HepG2 (cell line): ENCODE results near the gene PTPA. TPM values are rescaled to one million over a fixed set of nuclear protein-coding genes. Genes with fewer than 3 reads are reported as not detected.

Experiments
- ARNTL ChIP-seq: sonication (generic); formaldehyde crosslinking; IDR thresholded peaks from 2 replicates; pipeline ENCODE4 v1.4.0; 2020; ENCODE audit warnings: mild to moderate bottlenecking, missing genetic modification reagents
- ATF1 ChIP-seq: IDR thresholded peaks from 2 replicates; pipeline ENCODE4 v1.6.1; 2016; ENCODE audit warnings: mild to moderate bottlenecking, control low read depth
- BORCS8-MEF2B ChIP-seq: sonication (generic); formaldehyde crosslinking; IDR thresholded peaks from 2 replicates; pipeline ENCODE4 v1.8.0; 2022; ENCODE audit warnings: mild to moderate bottlenecking, missing genetic modification reagents
- CHD4 ChIP-seq: fragments of 200-600 bp; sonication (generic); IDR thresholded peaks from 2 replicates; pipeline ENCODE4 v1.7.0; 2017; ENCODE audit warnings: mild to moderate bottlenecking, low read length, borderline replicate concordance
- DMAP1 ChIP-seq: IDR thresholded peaks from 2 replicates; pipeline ENCODE4 v1.6.1; 2016
- ETV6 ChIP-seq: sonication (generic); formaldehyde crosslinking; conservative IDR thresholded peaks from 2 replicates; pipeline ENCODE4 v1.4.0; 2020; ENCODE audit warnings: missing genetic modification reagents
- FOXC1 ChIP-seq: sonication (generic); formaldehyde crosslinking; IDR thresholded peaks from 2 replicates; pipeline ENCODE4 v1.8.0; 2022; ENCODE audit warnings: mild to moderate bottlenecking, missing genetic modification reagents, borderline replicate concordance
- HOXA7 ChIP-seq: sonication (generic); formaldehyde crosslinking; IDR thresholded peaks from 2 replicates; pipeline ENCODE4 v1.8.1; 2022; ENCODE audit warnings: mild to moderate bottlenecking, missing genetic modification reagents, moderate library complexity
- KLF16 ChIP-seq, 2 experiments: sonication (generic) in 1 of 2; formaldehyde crosslinking in 1 of 2; IDR thresholded peaks; 2 replicates each; pipeline versions ENCODE4 v1.6.1 to v1.8.0; 2016 to 2023; ENCODE audit warnings: missing genetic modification reagents in 2 of 2, missing compliant biosample characterization in 1 of 2
- MEF2D ChIP-seq: sonication (generic); formaldehyde crosslinking; IDR thresholded peaks from 2 replicates; pipeline ENCODE4 v1.5.1; 2020; ENCODE audit warnings: mild to moderate bottlenecking, missing genetic modification reagents
- MEIS1 ChIP-seq: sonication (generic); formaldehyde crosslinking; IDR thresholded peaks from 2 replicates; pipeline ENCODE4 v1.9.0; 2021; ENCODE audit warnings: mild to moderate bottlenecking, missing genetic modification reagents, moderate library complexity, borderline replicate concordance
- NPAS2 ChIP-seq: sonication (generic); formaldehyde crosslinking; IDR thresholded peaks from 2 replicates; pipeline ENCODE4 v1.8.0; 2022; ENCODE audit warnings: mild to moderate bottlenecking, missing genetic modification reagents, borderline replicate concordance
- POLR2G ChIP-seq: fragments of 200-400 bp; formaldehyde crosslinking; IDR thresholded peaks from 2 replicates; pipeline ENCODE4 v1.6.1; 2018; ENCODE audit warnings: mild to moderate bottlenecking, low read depth, low read length, moderate library complexity
- PPARG ChIP-seq: conservative IDR thresholded peaks from 2 replicates; pipeline ENCODE4 v1.6.1; 2016; ENCODE audit warnings: missing biosample characterization, missing genetic modification reagents
- TBX2 ChIP-seq: sonication (generic); formaldehyde crosslinking; IDR thresholded peaks from 2 replicates; pipeline ENCODE4 v1.5.0; 2020; ENCODE audit warnings: missing genetic modification reagents, mild to moderate bottlenecking, borderline replicate concordance
- ZC3H13 ChIP-seq: sonication (generic); formaldehyde crosslinking; IDR thresholded peaks from 2 replicates; pipeline ENCODE4 v1.8.1; 2023; ENCODE audit warnings: mild to moderate bottlenecking, missing genetic modification reagents, moderate library complexity
- ZNF501 ChIP-seq: sonication (generic); formaldehyde crosslinking; IDR thresholded peaks from 2 replicates; pipeline ENCODE4 v1.5.1; 2020; ENCODE audit warnings: mild to moderate bottlenecking, moderate library complexity, missing genetic modification reagents
- polyA plus RNA-seq, 8 experiments: library from polyadenylated mRNA; depleted of rRNA in 3 of 8; stranded (reverse) in 7 of 8; unstranded in 1 of 8; fragments of >200 nt; fragmentation: Illumina TruSeq in 4 of 8; extraction: Trizol in 4 of 8; gene quantifications; 2 replicates each; pipeline versions ENCODE4 v1.2.1 to v1.2.3, GENCODE V29; 2011 to 2016; ENCODE audit warnings: low read depth in 4 of 8, missing spikeins in 1 of 8, mixed read lengths in 1 of 8; ENCODE audit not compliant: insufficient read depth in 1 of 8
- total RNA-seq, 5 experiments: library from RNA; depleted of rRNA; stranded (reverse); fragments of >200 nt; fragmentation: Illumina TruSeq; extraction: Trizol; gene quantifications; 2 replicates each; pipeline ENCODE4 v1.2.3, GENCODE V29; 2016; ENCODE audit warnings: low read depth in 1 of 5
- TF ChIP-seq, protein P1 (sequence below): sonication (generic); formaldehyde crosslinking; IDR thresholded peaks from 2 replicates; pipeline ENCODE4 v1.4.0; 2020; ENCODE audit warnings: mild to moderate bottlenecking, missing genetic modification reagents
- TF ChIP-seq, protein P2 (sequence below): sonication (generic); formaldehyde crosslinking; IDR thresholded peaks from 2 replicates; pipeline ENCODE4 v1.8.0; 2022; ENCODE audit warnings: mild to moderate bottlenecking, missing genetic modification reagents, borderline replicate concordance
- TF ChIP-seq, protein P3 (sequence below): sonication (generic); formaldehyde crosslinking; IDR thresholded peaks from 2 replicates; pipeline ENCODE4 v1.5.0; 2020; ENCODE audit warnings: mild to moderate bottlenecking, missing genetic modification reagents, borderline replicate concordance

PTPA gene
- total and polyA plus RNA-seq, 2 of the 13 experiments (the other 11 are each of a cell fraction or from before 2014, with no cell fraction given) = 79.3 to 105 TPM

DNA sequence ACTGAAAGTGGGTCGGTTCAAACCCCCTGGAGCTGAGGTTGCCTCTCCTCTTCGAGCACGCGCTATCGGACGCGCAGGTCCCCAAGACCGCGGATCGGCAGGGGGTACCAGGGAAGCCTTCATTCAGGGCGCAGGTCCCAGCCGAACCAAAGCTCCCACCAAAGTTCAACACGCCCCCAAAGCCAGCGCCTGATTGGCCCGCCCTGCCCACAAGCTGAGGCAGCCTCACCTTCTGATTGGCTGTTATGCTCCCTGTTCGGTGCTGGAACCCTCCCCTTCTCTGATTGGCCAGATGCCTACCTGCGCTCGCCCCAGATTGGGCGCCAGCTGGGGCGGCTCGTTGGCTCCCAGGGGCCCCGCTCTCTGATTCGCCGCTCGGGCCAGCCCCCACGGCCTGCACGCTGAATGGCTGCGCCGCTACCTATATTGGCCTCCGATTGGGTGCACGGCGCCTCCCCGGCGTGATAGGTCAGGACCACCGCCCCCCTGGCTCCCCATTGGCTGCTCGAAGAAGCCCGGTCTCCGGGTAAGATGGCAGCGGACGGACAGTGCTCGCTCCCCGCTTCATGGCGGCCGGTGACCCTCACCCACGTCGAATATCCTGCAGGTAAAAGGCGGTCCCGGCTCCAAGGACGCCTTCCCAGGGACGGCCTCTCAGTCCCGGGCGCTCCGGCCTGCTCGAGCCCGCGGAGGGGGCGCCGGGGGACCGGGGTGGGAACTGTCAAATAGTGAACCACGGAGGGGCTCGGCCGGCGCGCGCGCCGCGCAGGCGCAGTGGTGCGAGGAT is 30.4 kb upstream of the PTPA start, which contains the start of gene DOLPP1 (continued):
- TF ChIP-seq, protein P1, sequence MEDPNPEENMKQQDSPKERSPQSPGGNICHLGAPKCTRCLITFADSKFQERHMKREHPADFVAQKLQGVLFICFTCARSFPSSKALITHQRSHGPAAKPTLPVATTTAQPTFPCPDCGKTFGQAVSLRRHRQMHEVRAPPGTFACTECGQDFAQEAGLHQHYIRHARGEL (CRISPR knock-in tag) = no peak
- TF ChIP-seq ETV6 (CRISPR knock-in tag) (0 out of 2 replicates have a peak, but pooled peaks have one; percentile 56), MEIS1 (CRISPR knock-in tag) (peak; percentile 73; the same call in 1 of the 2 replicates), BORCS8-MEF2B (CRISPR knock-in tag) (peak; percentile 65; the same call in 1 of the 2 replicates), HOXA7 (CRISPR knock-in tag) (no peak), TBX2 (peak; percentile 67; the same call in 1 of the 2 replicates), MEF2D (CRISPR knock-in tag) (0 out of 2 replicates have a peak, but pooled peaks have one; percentile 47), NPAS2 (CRISPR knock-in tag) (no peak), ZNF501 (peak; percentile 83), DMAP1 (CRISPR knock-in tag) (peak; percentile 73), KLF16 (CRISPR knock-in tag; IDR thresholded peaks at IDR 0.05) (peak in 1 of 2 experiments; percentile 29; a peak in 1 of 4 replicates), ZC3H13 (no peak), ARNTL (CRISPR knock-in tag) (0 out of 2 replicates have a peak, but pooled peaks have one; percentile 42), PPARG (CRISPR knock-in tag) (0 out of 2 replicates have a peak, but pooled peaks have one; percentile 8), POLR2G (peak; percentile 84), ATF1 (peak; percentile 64), FOXC1 (CRISPR knock-in tag) (0 out of 2 replicates have a peak, but pooled peaks have one; percentile 84), CHD4 (no peak)
- TF ChIP-seq, protein P2, sequence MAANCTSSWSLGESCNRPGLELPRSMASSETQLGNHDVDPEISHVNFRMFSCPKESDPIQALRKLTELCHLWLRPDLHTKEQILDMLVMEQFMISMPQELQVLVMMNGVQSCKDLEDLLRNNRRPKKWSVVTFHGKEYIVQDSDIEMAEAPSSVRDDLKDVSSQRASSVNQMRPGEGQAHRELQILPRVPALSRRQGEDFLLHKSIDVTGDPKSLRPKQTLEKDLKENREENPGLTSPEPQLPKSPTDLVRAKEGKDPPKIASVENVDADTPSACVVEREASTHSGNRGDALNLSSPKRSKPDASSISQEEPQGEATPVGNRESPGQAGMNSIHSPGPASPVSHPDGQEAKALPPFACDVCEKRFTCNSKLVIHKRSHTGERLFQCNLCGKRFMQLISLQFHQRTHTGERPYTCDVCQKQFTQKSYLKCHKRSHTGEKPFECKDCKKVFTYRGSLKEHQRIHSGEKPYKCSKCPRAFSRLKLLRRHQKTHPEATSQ (CRISPR knock-in tag) = 0 out of 2 replicates have a peak, but pooled peaks have one; percentile 46
- TF ChIP-seq, protein P3, sequence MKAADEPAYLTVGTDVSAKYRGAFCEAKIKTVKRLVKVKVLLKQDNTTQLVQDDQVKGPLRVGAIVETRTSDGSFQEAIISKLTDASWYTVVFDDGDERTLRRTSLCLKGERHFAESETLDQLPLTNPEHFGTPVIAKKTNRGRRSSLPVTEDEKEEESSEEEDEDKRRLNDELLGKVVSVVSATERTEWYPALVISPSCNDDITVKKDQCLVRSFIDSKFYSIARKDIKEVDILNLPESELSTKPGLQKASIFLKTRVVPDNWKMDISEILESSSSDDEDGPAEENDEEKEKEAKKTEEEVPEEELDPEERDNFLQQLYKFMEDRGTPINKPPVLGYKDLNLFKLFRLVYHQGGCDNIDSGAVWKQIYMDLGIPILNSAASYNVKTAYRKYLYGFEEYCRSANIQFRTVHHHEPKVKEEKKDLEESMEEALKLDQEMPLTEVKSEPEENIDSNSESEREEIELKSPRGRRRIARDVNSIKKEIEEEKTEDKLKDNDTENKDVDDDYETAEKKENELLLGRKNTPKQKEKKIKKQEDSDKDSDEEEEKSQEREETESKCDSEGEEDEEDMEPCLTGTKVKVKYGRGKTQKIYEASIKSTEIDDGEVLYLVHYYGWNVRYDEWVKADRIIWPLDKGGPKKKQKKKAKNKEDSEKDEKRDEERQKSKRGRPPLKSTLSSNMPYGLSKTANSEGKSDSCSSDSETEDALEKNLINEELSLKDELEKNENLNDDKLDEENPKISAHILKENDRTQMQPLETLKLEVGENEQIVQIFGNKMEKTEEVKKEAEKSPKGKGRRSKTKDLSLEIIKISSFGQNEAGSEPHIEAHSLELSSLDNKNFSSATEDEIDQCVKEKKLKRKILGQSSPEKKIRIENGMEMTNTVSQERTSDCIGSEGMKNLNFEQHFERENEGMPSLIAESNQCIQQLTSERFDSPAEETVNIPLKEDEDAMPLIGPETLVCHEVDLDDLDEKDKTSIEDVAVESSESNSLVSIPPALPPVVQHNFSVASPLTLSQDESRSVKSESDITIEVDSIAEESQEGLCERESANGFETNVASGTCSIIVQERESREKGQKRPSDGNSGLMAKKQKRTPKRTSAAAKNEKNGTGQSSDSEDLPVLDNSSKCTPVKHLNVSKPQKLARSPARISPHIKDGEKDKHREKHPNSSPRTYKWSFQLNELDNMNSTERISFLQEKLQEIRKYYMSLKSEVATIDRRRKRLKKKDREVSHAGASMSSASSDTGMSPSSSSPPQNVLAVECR (CRISPR knock-in tag) = peak; percentile 98
